DMS114 treated with DMSO at 0.1 percent for 48 hours (cell line): ENCODE data around the gene ADAMTSL5.
"Not testable (repeated sequence)": the region's sequence is repeated elsewhere in the genome, so short reads cannot be mapped to it uniquely, and the experiment has no call there.

Experiments used
- DNase-seq: peaks from one replicate; lab custom pipeline; 2025; ENCODE audit not compliant: unreplicated experiment; lab: John Stamatoyannopoulos, UW

The ADAMTSL5 gene

GRCh38 chr19:1514295-1514661 is 1.5 kb upstream of the ADAMTSL5 start:
- DNase-seq, result no peak

GRCh38 chr19:1513499-1514294 is 878 bp upstream of the ADAMTSL5 start:
- no peak for DNase-seq

GRCh38 chr19:1511318-1512317 is 1.2 kb downstream of the ADAMTSL5 start:
- DNase-seq, result no peak

- DNase-seq, result no peak
These were observed 2.0 kb downstream of the ADAMTSL5 start for GRCh38 chr19:1510807-1511206.

GRCh38 chr19:1510442-1510806 is 2.4 kb downstream of the ADAMTSL5 start:
- no peak for DNase-seq

- no peak for DNase-seq
These were observed 3.0 kb downstream of the ADAMTSL5 start for GRCh38 chr19:1509602-1510441.

- DNase-seq, result no peak
These were observed 4.3 kb downstream of the ADAMTSL5 start for GRCh38 chr19:1508507-1508856.

- DNase-seq, result peak; percentile 60
These were observed 4.9 kb downstream of the ADAMTSL5 start for GRCh38 chr19:1507763-1508506.

GRCh38 chr19:1507192-1507660 is 5.6 kb downstream of the ADAMTSL5 start:
- no peak for DNase-seq

- no peak for DNase-seq
These were observed 6.6 kb downstream of the ADAMTSL5 start for GRCh38 chr19:1505991-1506881.

GRCh38 chr19:1505012-1505411 is 7.8 kb downstream of the ADAMTSL5 start:
- DNase-seq, result no peak

GRCh38 chr19:1503925-1504773 is 8.7 kb downstream of the ADAMTSL5 start:
- DNase-seq, result no peak

GRCh38 chr19:1503089-1503924 is 9.5 kb downstream of the ADAMTSL5 start:
- no peak for DNase-seq

GRCh38 chr19:1502433-1503088 is 10.3 kb downstream of the ADAMTSL5 start:
- DNase-seq, result no peak

- no peak for DNase-seq
These were observed 11.6 kb downstream of the ADAMTSL5 start for GRCh38 chr19:1501200-1501595.

GRCh38 chr19:1499231-1499630 is 13.6 kb downstream of the ADAMTSL5 start:
- not testable (repeated sequence) for DNase-seq
